ENCODE measurements around the gene CFAP126. TPM values are rescaled to one million over a fixed set of nuclear protein-coding genes. Genes with fewer than 3 reads are reported as not detected.
"Not testable (repeated sequence)": the region's sequence is repeated elsewhere in the genome, so short reads cannot be mapped to it uniquely, and the experiment has no call there.

Gene CFAP126
- total and polyA plus RNA-seq, 8 donors: 0.34 to 0.87 (median 0.47) TPM; not detected in 5

DNA sequence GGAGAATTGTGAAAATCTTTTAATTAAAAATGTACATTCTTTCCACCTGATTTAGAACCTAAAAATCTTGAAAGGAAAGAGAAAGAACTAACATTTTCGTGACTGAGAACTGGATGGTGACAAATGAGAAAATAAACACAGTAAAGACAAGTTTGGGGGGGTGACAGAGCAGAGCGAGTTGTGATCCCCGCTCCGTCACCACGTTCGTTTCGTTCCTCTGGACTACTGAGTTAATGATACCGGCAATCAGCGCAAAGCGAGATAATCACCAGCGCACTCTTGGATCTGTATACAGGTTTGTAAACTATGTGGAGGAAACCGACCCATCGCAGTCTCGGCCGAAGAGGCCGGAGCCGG lies 31.2 kb upstream of the CFAP126 start:
- H3K27me3 ChIP-seq: no peaks in the 10 kb centered on the region
- peaks cover 0 to 17% (median 5%) of the 10 kb centered on the region in 3 donors for H3K4me1 ChIP-seq
- peak overlapping the region; percentile 51 to 73 (median 56) for H3K4me3 ChIP-seq
- TF ChIP-seq, protein P1, sequence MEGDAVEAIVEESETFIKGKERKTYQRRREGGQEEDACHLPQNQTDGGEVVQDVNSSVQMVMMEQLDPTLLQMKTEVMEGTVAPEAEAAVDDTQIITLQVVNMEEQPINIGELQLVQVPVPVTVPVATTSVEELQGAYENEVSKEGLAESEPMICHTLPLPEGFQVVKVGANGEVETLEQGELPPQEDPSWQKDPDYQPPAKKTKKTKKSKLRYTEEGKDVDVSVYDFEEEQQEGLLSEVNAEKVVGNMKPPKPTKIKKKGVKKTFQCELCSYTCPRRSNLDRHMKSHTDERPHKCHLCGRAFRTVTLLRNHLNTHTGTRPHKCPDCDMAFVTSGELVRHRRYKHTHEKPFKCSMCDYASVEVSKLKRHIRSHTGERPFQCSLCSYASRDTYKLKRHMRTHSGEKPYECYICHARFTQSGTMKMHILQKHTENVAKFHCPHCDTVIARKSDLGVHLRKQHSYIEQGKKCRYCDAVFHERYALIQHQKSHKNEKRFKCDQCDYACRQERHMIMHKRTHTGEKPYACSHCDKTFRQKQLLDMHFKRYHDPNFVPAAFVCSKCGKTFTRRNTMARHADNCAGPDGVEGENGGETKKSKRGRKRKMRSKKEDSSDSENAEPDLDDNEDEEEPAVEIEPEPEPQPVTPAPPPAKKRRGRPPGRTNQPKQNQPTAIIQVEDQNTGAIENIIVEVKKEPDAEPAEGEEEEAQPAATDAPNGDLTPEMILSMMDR (IDR thresholded peaks at IDR 0.05): no peak
- DNase-seq (no peak), ATAC-seq (peak in 3 of 4 donors; percentile 12 to 35 (median 33)), FAIRE-seq (no peak)
- intact Hi-C loops (cut with DNase I): no loop called here
- no peaks in the 10 kb centered on the region for H3K9me3 ChIP-seq
- H3K36me3 ChIP-seq: no peaks in the 10 kb centered on the region
- WGBS, 2 donors: 2 to 3% methylated on average over 17 of the region's 17 CpGs
- peak overlapping the region; percentile 100 for H3K27ac ChIP-seq

DNA sequence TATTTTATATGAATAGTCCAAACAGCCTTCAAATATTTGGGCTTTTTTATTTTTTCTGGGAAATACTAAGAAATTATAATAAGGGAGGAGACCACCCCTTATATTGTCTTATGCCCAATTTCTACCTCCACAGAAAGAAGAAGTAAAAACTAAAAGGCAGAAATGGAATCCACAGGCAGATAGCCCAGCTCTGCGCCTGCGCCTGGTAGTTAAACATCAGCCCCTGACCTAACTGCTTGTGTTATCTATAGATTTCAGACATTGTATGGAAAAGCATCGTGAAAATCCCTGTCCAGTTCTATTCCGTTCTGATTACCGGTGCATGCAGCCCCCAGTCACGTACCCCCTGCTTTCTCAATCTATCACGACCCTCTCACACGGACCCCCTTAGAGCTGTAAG lies 29.4 kb upstream of the CFAP126 start:
- WGBS, 2 donors: 88 to 90% methylated on average over 8 of the region's 8 CpGs
- FAIRE-seq; H3K27ac ChIP-seq; H3K4me3 ChIP-seq; ATAC-seq; H3K27me3 ChIP-seq; H3K9me3 ChIP-seq; H3K36me3 ChIP-seq; intact Hi-C loops (cut with DNase I): not testable (repeated sequence)
- peak in 1 of 6 donors; percentile 4 for DNase-seq
- H3K4me1 ChIP-seq: peaks cover 0 to 15% (median 5%) of the 10 kb centered on the region in 3 donors

DNA sequence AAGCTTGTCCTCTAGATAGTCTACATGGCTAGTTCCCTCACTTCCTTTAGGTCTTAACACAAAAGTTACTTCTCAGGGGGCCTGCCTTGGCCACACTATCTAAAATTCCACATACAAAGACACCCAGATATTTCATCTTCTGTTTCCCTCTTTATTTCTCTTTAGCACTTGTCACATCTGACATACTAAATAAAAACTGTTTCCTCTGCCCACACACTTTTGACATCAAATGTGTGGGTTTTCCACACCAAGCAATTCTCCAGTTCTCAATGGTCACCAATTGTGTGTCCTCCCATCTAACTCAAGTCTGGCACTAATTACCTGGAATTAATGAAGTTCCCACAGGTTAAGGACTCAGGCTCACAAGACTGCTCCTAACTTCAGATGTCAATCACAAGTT lies 25.5 kb upstream of the CFAP126 start:
- intact Hi-C loops (cut with DNase I): no loop called here
- Histone ChIP-seq H3K27me3 (no peaks in the 10 kb centered on the region), H3K9me3 (no peaks in the 10 kb centered on the region), H3K27ac (no peak overlapping the region), H3K4me1 (peaks cover 0 to 6% (median 5%) of the 10 kb centered on the region in 3 donors), H3K36me3 (no peaks in the 10 kb centered on the region), H3K4me3 (no peak overlapping the region)
- TF ChIP-seq, protein P1 (IDR thresholded peaks at IDR 0.05): no peak
- no peak for FAIRE-seq
- no peak for ATAC-seq
- no peak for DNase-seq

DNA sequence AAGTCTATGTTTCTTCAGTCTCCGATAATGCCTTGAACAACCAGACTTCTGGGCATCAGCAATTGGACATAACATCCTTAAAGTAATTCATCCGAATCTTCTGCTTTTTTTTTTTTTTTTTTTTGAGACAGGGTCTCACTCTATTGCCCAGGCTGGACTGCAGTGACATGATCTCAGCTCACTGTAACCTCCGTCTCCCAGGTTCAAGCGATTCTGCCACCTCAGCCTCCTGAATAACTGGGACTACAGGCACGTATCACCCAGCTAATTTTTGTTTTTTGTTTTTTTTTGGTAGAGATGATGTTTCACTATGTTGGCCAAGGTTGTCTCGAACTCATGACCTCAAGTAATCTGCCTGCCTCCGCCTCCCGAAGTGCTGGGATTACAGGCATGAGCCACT lies 23.9 kb upstream of the CFAP126 start:
- TF ChIP-seq, protein P1 (IDR thresholded peaks at IDR 0.05): no peak
- intact Hi-C loops (cut with DNase I): no loop called here
- DNase-seq: no peak
- ATAC-seq: no peak
- FAIRE-seq: no peak
- WGBS, 2 donors: 85% methylated on average over 8 of the region's 8 CpGs
- Histone ChIP-seq H3K27me3 (no peaks in the 10 kb centered on the region), H3K27ac (no peak overlapping the region), H3K9me3 (no peaks in the 10 kb centered on the region), H3K4me1 (peaks cover 0 to 7% (median 6%) of the 10 kb centered on the region in 3 donors), H3K4me3 (no peak overlapping the region), H3K36me3 (no peaks in the 10 kb centered on the region)

DNA sequence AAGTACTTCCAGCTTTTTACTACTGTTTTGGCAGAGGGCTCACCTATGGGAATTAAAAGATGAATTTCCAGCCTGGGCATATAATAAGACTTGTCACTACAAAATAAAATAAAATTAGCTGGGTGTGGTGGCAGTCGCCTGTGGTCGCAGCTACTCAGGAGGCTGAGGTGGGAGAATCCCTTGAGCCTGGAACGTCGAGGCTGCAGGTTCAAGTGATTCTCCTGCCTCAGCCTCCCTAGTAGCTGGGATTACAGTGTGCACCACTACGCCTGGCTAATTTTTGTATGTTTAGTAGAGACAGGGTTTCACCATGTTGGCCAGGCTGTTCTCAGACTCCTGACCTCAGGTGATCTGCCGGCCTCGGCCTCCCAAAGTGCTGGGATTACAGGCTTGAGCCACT lies 23.5 kb upstream of the CFAP126 start:
- H3K4me1 ChIP-seq; H3K36me3 ChIP-seq; H3K27ac ChIP-seq; intact Hi-C loops (cut with DNase I); H3K27me3 ChIP-seq; FAIRE-seq; H3K9me3 ChIP-seq; ATAC-seq; DNase-seq; H3K4me3 ChIP-seq: not testable (repeated sequence)
- WGBS, 2 donors: 94 to 96% methylated on average over 7 of the region's 7 CpGs

DNA sequence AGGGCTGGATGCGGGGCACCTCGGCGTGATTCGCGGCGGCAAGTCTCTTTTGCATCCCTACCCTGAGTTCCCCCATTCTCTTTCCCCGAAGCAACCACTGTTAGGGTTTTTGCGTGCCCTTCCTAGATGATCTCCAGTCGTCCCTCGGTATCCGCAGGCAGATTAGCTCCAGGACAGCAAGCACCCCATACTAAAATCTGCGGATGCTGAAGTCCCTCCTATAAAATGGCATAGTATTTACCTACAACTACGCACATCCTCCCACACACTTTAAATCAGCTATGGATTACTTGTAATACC lies 22.8 kb upstream of the CFAP126 start:
- Histone ChIP-seq H3K4me1 (peaks cover 0 to 9% (median 6%) of the 10 kb centered on the region in 3 donors), H3K36me3 (no peaks in the 10 kb centered on the region), H3K27me3 (no peaks in the 10 kb centered on the region), H3K27ac (peak overlapping the region in 3 of 4 donors; percentile 52 to 63 (median 62)), H3K4me3 (peak overlapping the region; percentile 18 to 61 (median 47)), H3K9me3 (no peaks in the 10 kb centered on the region)
- ATAC-seq: peak in 1 of 4 donors; percentile 0
- no peak for DNase-seq
- intact Hi-C loops (cut with DNase I): no loop called here
- WGBS, 2 donors: 7 to 8% methylated on average over 13 of the region's 13 CpGs
- TF ChIP-seq, protein P1 (IDR thresholded peaks at IDR 0.05): no peak
- no peak for FAIRE-seq

Measured in pancreas (tissue), 10 donors.